Thymus (tissue), 11 donors: Measurements from ENCODE around the gene MID1. TPM values are rescaled to one million over a fixed set of nuclear protein-coding genes. Genes with fewer than 3 reads are reported as not detected.
A peak's percentile ranks its signal among the peaks of the same experiment; 100 is the strongest.

Source experiments
- DNase-seq, 9 donors: peaks; one replicate each; pipeline ENCODE4 v3.0.0-alpha.2; 2013; ENCODE audit warnings: low spot score in 9 of 9, low read depth in 6 of 9, missing footprints in 1 of 9
- H3K27ac ChIP-seq, 2 donors: one replicate each; pipeline ENCODE4 v1.5.1; 2013; ENCODE audit warnings: control low read depth in 1 of 2, low read depth in 1 of 2, low read length in 1 of 2, mild to moderate bottlenecking in 1 of 2, moderate library complexity in 1 of 2
- H3K27me3 ChIP-seq, 2 donors: one replicate each; pipeline ENCODE4 v1.5.1; 2013; ENCODE audit warnings: low read length in 1 of 2; ENCODE audit not compliant: control insufficient read depth in 2 of 2, insufficient read depth in 1 of 2
- H3K36me3 ChIP-seq, 2 donors: one replicate each; pipeline ENCODE4 v1.5.1; 2013; ENCODE audit warnings: low read length in 1 of 2, mild to moderate bottlenecking in 1 of 2, moderate library complexity in 1 of 2; ENCODE audit not compliant: control insufficient read depth in 2 of 2, insufficient read depth in 2 of 2
- H3K4me1 ChIP-seq, 2 donors: one replicate each; pipeline ENCODE4 v1.5.1; 2013; ENCODE audit warnings: low read length in 2 of 2; ENCODE audit not compliant: control insufficient read depth in 2 of 2, insufficient read depth in 2 of 2
- H3K4me3 ChIP-seq, 2 donors: one replicate each; pipeline ENCODE4 v1.5.1; 2013; ENCODE audit warnings: low read length in 2 of 2, control low read depth in 1 of 2, mild to moderate bottlenecking in 1 of 2
- H3K9me3 ChIP-seq, 2 donors: one replicate each; pipeline ENCODE4 v1.5.1; 2013; ENCODE audit warnings: low read length in 1 of 2, mild to moderate bottlenecking in 1 of 2; ENCODE audit not compliant: control insufficient read depth in 2 of 2, insufficient read depth in 1 of 2
- WGBS: extraction: QIAGEN DNeasy Blood & Tissue Kit; methylation state at CpG from one replicate; pipeline ENCODE4 v1.1.7; 2013; 5-methylcytosine and 5-hydroxymethylcytosine counted together
- polyA plus RNA-seq: library from polyadenylated mRNA; stranded (reverse); fragments of 200-250 nt; gene quantifications from one replicate; pipeline ENCODE4 v1.2.3, GENCODE V29; 2013
- total RNA-seq: library from RNA; stranded (reverse); fragments of 120-200 nt; gene quantifications from one replicate; pipeline ENCODE4 v1.2.4, GENCODE V29; 2013
- donor health status: healthy.

MID1 gene
- total and polyA plus RNA-seq, 2 donors, result 1.4 to 2.1 TPM

- no peak overlapping the region for H3K4me3 ChIP-seq
- WGBS, result 88% methylated on average over 4 of the region's 4 CpGs
- H3K4me1 ChIP-seq, result no peaks in the 10 kb centered on the region
- H3K27ac ChIP-seq, result no peak overlapping the region
- DNase-seq, result no peak
- no peaks in the 10 kb centered on the region for H3K27me3 ChIP-seq
- H3K36me3 ChIP-seq, result no peaks in the 10 kb centered on the region
- H3K9me3 ChIP-seq, result no peaks in the 10 kb centered on the region
Measured at GRCh38 chrX:10576186-10576585, 44.2 kb downstream of the MID1 start.

GRCh38 chrX:10574663-10575062, 45.7 kb downstream of the MID1 start:
- Histone ChIP-seq H3K36me3 (no peaks in the 10 kb centered on the region), H3K9me3 (no peaks in the 10 kb centered on the region), H3K27ac (no peak overlapping the region), H3K4me1 (no peaks in the 10 kb centered on the region), H3K27me3 (no peaks in the 10 kb centered on the region), H3K4me3 (no peak overlapping the region)
- 92% methylated on average over 4 of the region's 4 CpGs for WGBS
- DNase-seq, result no peak

GRCh38 chrX:10571260-10571659, 49.1 kb downstream of the MID1 start:
- Histone ChIP-seq H3K9me3 (no peaks in the 10 kb centered on the region), H3K27me3 (no peaks in the 10 kb centered on the region), H3K27ac (no peak overlapping the region), H3K4me3 (no peak overlapping the region), H3K36me3 (no peaks in the 10 kb centered on the region), H3K4me1 (no peaks in the 10 kb centered on the region)
- no peak for DNase-seq
- WGBS, result 98% methylated on average over 1 of the region's 1 CpG

- Histone ChIP-seq H3K27ac (no peak overlapping the region), H3K36me3 (no peaks in the 10 kb centered on the region), H3K4me1 (no peaks in the 10 kb centered on the region), H3K27me3 (no peaks in the 10 kb centered on the region), H3K9me3 (no peaks in the 10 kb centered on the region), H3K4me3 (no peak overlapping the region)
- no peak for DNase-seq
- 100% methylated on average over 1 of the region's 1 CpG for WGBS
Measured at GRCh38 chrX:10570601-10571000, 49.8 kb downstream of the MID1 start.

- 78% methylated on average over 4 of the region's 4 CpGs for WGBS
- H3K4me3 ChIP-seq, result no peak overlapping the region
- H3K27ac ChIP-seq, result no peak overlapping the region
Measured at GRCh38 chrX:10569946-10570345, 50.4 kb downstream of the MID1 start.

GRCh38 chrX:10568428-10568827, 52.0 kb downstream of the MID1 start:
- DNase-seq, result no peak
- WGBS, result 91% methylated on average over 3 of the region's 3 CpGs
- H3K4me3 ChIP-seq, result no peak overlapping the region
- H3K36me3 ChIP-seq, result no peaks in the 10 kb centered on the region
- no peak overlapping the region for H3K27ac ChIP-seq
- no peaks in the 10 kb centered on the region for H3K4me1 ChIP-seq
- no peaks in the 10 kb centered on the region for H3K27me3 ChIP-seq
- no peaks in the 10 kb centered on the region for H3K9me3 ChIP-seq

More at GRCh38 chrX:10569946-10570345, 50.4 kb downstream of the MID1 start:
- H3K9me3 ChIP-seq, result no peaks in the 10 kb centered on the region
- no peaks in the 10 kb centered on the region for H3K4me1 ChIP-seq
- peak in 1 of 9 donors; percentile 13 for DNase-seq
- H3K27me3 ChIP-seq, result no peaks in the 10 kb centered on the region
- H3K36me3 ChIP-seq, result no peaks in the 10 kb centered on the region

- H3K27ac ChIP-seq, result no peak overlapping the region
- DNase-seq, result no peak
- 97% methylated on average over 20 of the region's 20 CpGs for WGBS
Measured at GRCh38 chrX:10567136-10567535, 53.2 kb downstream of the MID1 start.

GRCh38 chrX:10566716-10567097, 53.7 kb downstream of the MID1 start:
- WGBS, result 92% methylated on average over 11 of the region's 11 CpGs
- H3K9me3 ChIP-seq, result no peaks in the 10 kb centered on the region
- H3K36me3 ChIP-seq, result no peaks in the 10 kb centered on the region
- H3K27me3 ChIP-seq, result no peaks in the 10 kb centered on the region
- no peak overlapping the region for H3K27ac ChIP-seq
- no peaks in the 10 kb centered on the region for H3K4me1 ChIP-seq
- no peak overlapping the region for H3K4me3 ChIP-seq
- no peak for DNase-seq

More at GRCh38 chrX:10567136-10567535, 53.2 kb downstream of the MID1 start:
- Histone ChIP-seq H3K9me3 (no peaks in the 10 kb centered on the region), H3K4me3 (no peak overlapping the region), H3K36me3 (no peaks in the 10 kb centered on the region), H3K4me1 (no peaks in the 10 kb centered on the region), H3K27me3 (no peaks in the 10 kb centered on the region)

- DNase-seq, result no peak
- no peaks in the 10 kb centered on the region for H3K9me3 ChIP-seq
- WGBS, result 90% methylated on average over 3 of the region's 3 CpGs
- H3K36me3 ChIP-seq, result no peaks in the 10 kb centered on the region
- no peak overlapping the region for H3K27ac ChIP-seq
- H3K27me3 ChIP-seq, result no peaks in the 10 kb centered on the region
- H3K4me1 ChIP-seq, result no peaks in the 10 kb centered on the region
- H3K4me3 ChIP-seq, result no peak overlapping the region
Measured at GRCh38 chrX:10564484-10564883, 55.9 kb downstream of the MID1 start.

GRCh38 chrX:10557166-10557565, 63.2 kb downstream of the MID1 start:
- 94% methylated on average over 4 of the region's 4 CpGs for WGBS
- Histone ChIP-seq H3K4me3 (no peak overlapping the region), H3K27me3 (no peaks in the 10 kb centered on the region), H3K4me1 (no peaks in the 10 kb centered on the region), H3K27ac (no peak overlapping the region), H3K36me3 (no peaks in the 10 kb centered on the region), H3K9me3 (no peaks in the 10 kb centered on the region)
- DNase-seq, result no peak
